Measurements from ENCODE around the gene GALNT2. TPM values are rescaled to one million over a fixed set of nuclear protein-coding genes. Genes with fewer than 3 reads are reported as not detected.
A peak's percentile ranks its signal among the peaks of the same experiment; 100 is the strongest.

The GALNT2 gene
- total and polyA plus RNA-seq, 2 of the 13 experiments (the other 11 are each of a cell fraction or from before 2014, with no cell fraction given): 39.3 to 39.6 TPM

DNA sequence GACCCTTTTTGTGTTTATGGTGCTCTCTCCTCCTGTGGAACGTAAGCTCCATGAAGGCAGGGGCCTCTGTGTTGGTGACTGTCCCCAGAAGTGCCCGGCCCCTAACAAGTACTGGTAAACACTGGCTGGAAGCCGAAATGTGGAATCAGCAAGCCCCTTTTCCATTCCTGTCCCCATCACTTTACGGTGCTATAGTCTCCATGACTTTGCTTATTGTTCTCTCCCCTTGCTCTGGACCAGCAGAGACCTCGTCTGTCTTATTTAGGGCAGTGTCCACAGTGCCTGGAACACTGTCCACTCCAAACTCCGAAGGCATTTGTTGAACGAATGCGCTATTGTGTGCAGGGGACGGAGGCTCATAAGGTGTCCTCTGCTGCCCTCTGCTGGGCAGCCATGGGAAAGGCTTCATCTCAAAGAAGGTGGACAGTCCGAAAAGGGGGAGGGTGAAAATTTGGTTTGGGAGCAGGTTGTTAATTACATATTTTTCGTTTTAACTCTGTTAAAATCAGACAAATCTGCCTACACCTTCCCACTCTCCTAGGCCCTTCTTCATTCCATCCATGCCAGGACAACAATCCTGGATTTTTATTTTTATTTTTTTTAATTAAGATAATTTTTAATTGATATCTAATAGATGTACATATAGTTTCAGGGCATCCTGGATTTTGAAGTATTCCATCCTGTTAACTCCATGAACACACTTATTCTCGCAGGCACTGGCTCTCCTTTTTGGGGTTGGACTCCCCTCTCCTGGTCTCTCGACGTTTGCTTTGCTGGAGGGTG is 243.5 kb downstream of the GALNT2 start (continued):
- TF ChIP-seq, protein P1, sequence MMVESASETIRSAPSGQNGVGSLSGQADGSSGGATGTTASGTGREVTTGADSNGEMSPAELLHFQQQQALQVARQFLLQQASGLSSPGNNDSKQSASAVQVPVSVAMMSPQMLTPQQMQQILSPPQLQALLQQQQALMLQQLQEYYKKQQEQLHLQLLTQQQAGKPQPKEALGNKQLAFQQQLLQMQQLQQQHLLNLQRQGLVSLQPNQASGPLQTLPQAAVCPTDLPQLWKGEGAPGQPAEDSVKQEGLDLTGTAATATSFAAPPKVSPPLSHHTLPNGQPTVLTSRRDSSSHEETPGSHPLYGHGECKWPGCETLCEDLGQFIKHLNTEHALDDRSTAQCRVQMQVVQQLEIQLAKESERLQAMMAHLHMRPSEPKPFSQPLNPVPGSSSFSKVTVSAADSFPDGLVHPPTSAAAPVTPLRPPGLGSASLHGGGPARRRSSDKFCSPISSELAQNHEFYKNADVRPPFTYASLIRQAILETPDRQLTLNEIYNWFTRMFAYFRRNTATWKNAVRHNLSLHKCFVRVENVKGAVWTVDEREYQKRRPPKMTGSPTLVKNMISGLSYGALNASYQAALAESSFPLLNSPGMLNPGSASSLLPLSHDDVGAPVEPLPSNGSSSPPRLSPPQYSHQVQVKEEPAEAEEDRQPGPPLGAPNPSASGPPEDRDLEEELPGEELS (CRISPR knock-in tag; IDR thresholded peaks at IDR 0.05): no peak
- TF ChIP-seq, protein P2, sequence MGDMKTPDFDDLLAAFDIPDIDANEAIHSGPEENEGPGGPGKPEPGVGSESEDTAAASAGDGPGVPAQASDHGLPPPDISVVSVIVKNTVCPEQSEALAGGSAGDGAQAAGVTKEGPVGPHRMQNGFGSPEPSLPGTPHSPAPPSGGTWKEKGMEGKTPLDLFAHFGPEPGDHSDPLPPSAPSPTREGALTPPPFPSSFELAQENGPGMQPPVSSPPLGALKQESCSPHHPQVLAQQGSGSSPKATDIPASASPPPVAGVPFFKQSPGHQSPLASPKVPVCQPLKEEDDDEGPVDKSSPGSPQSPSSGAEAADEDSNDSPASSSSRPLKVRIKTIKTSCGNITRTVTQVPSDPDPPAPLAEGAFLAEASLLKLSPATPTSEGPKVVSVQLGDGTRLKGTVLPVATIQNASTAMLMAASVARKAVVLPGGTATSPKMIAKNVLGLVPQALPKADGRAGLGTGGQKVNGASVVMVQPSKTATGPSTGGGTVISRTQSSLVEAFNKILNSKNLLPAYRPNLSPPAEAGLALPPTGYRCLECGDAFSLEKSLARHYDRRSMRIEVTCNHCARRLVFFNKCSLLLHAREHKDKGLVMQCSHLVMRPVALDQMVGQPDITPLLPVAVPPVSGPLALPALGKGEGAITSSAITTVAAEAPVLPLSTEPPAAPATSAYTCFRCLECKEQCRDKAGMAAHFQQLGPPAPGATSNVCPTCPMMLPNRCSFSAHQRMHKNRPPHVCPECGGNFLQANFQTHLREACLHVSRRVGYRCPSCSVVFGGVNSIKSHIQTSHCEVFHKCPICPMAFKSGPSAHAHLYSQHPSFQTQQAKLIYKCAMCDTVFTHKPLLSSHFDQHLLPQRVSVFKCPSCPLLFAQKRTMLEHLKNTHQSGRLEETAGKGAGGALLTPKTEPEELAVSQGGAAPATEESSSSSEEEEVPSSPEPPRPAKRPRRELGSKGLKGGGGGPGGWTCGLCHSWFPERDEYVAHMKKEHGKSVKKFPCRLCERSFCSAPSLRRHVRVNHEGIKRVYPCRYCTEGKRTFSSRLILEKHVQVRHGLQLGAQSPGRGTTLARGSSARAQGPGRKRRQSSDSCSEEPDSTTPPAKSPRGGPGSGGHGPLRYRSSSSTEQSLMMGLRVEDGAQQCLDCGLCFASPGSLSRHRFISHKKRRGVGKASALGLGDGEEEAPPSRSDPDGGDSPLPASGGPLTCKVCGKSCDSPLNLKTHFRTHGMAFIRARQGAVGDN (CRISPR knock-in tag; IDR thresholded peaks at IDR 0.05): no peak
- no peak for TF ChIP-seq ZNF292 (CRISPR knock-in tag; IDR thresholded peaks at IDR 0.05; ENCODE audit: borderline replicate concordance, low read depth)
- TF ChIP-seq ZC3H4 (CRISPR knock-in tag; IDR thresholded peaks at IDR 0.05; ENCODE audit: borderline replicate concordance): no peak
- TF ChIP-seq, protein P3, sequence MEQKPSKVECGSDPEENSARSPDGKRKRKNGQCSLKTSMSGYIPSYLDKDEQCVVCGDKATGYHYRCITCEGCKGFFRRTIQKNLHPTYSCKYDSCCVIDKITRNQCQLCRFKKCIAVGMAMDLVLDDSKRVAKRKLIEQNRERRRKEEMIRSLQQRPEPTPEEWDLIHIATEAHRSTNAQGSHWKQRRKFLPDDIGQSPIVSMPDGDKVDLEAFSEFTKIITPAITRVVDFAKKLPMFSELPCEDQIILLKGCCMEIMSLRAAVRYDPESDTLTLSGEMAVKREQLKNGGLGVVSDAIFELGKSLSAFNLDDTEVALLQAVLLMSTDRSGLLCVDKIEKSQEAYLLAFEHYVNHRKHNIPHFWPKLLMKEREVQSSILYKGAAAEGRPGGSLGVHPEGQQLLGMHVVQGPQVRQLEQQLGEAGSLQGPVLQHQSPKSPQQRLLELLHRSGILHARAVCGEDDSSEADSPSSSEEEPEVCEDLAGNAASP (CRISPR knock-in tag; IDR thresholded peaks at IDR 0.05; ENCODE audit: borderline replicate concordance): no peak
- TF ChIP-seq MYNN (CRISPR knock-in tag; IDR thresholded peaks at IDR 0.05; ENCODE audit: low read depth): no peak
- no peak for TF ChIP-seq ZNF138 (CRISPR knock-in tag; IDR thresholded peaks at IDR 0.05; ENCODE audit: low read depth)
- TF ChIP-seq, protein P4, sequence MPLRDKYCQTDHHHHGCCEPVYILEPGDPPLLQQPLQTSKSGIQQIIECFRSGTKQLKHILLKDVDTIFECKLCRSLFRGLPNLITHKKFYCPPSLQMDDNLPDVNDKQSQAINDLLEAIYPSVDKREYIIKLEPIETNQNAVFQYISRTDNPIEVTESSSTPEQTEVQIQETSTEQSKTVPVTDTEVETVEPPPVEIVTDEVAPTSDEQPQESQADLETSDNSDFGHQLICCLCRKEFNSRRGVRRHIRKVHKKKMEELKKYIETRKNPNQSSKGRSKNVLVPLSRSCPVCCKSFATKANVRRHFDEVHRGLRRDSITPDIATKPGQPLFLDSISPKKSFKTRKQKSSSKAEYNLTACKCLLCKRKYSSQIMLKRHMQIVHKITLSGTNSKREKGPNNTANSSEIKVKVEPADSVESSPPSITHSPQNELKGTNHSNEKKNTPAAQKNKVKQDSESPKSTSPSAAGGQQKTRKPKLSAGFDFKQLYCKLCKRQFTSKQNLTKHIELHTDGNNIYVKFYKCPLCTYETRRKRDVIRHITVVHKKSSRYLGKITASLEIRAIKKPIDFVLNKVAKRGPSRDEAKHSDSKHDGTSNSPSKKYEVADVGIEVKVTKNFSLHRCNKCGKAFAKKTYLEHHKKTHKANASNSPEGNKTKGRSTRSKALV (CRISPR knock-in tag; IDR thresholded peaks at IDR 0.05): no peak
- TF ChIP-seq ZNF253 (CRISPR knock-in tag; IDR thresholded peaks at IDR 0.05; ENCODE audit: borderline replicate concordance): no peak
- TF ChIP-seq, protein P5, sequence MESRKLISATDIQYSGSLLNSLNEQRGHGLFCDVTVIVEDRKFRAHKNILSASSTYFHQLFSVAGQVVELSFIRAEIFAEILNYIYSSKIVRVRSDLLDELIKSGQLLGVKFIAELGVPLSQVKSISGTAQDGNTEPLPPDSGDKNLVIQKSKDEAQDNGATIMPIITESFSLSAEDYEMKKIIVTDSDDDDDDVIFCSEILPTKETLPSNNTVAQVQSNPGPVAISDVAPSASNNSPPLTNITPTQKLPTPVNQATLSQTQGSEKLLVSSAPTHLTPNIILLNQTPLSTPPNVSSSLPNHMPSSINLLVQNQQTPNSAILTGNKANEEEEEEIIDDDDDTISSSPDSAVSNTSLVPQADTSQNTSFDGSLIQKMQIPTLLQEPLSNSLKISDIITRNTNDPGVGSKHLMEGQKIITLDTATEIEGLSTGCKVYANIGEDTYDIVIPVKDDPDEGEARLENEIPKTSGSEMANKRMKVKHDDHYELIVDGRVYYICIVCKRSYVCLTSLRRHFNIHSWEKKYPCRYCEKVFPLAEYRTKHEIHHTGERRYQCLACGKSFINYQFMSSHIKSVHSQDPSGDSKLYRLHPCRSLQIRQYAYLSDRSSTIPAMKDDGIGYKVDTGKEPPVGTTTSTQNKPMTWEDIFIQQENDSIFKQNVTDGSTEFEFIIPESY (CRISPR knock-in tag; IDR thresholded peaks at IDR 0.05): 0 out of 2 replicates have a peak, but pooled peaks have one; percentile 29
- no peak for TF ChIP-seq ZNF552 (CRISPR knock-in tag; IDR thresholded peaks at IDR 0.05; ENCODE audit: borderline replicate concordance)
- 0 out of 2 replicates have a peak, but pooled peaks have one; percentile 16 for TF ChIP-seq THAP11 (CRISPR knock-in tag; IDR thresholded peaks at IDR 0.05)
- peak; percentile 64 for TF ChIP-seq KDM2A (CRISPR knock-in tag; IDR thresholded peaks at IDR 0.05; ENCODE audit: borderline replicate concordance, low read depth)
- peak; percentile 98 for TF ChIP-seq STAG1 (CRISPR knock-in tag; IDR thresholded peaks at IDR 0.05)
- no peak for TF ChIP-seq SCMH1 (CRISPR knock-in tag; IDR thresholded peaks at IDR 0.05; ENCODE audit: borderline replicate concordance)
- TF ChIP-seq SIN3B (IDR thresholded peaks at IDR 0.05; ENCODE audit: low read length): no peak
- TF ChIP-seq TGIF2 (CRISPR knock-in tag; IDR thresholded peaks at IDR 0.05): no peak

All from HepG2 (cell line).